ENCODE measurements around the gene JUNB. TPM values are rescaled to one million over a fixed set of nuclear protein-coding genes. Genes with fewer than 3 reads are reported as not detected.
A peak's percentile ranks its signal among the peaks of the same experiment; 100 is the strongest.

Gene JUNB
- polyA plus RNA-seq, 2 of the 4 experiments (the other 2 are of a cell fraction) = 55.6 to 94.7 TPM

- peak; percentile 30; a peak in 2 of 6 replicates for ATAC-seq
- Histone ChIP-seq H3K4me1 (peaks cover 5% of the 10 kb centered on the region; the same call in 1 of the 3 replicates), H3K27ac (peak overlapping the region in 1 of 2 experiments; percentile 47; a peak in 1 of 6 replicates), H3K9me3 (no peaks in the 10 kb centered on the region), H3K4me3 (no peak overlapping the region), H3K4me2 (no peak overlapping the region; the same call in 2 of the 3 replicates)
- ChIA-PET POLR2A (no interaction called here), CTCF (interaction anchor here (0.5 to 38.2 kb wide), 4 partner anchors 19 to 166 kb away, joined by 3 to 725 read pairs (median 6); partner anchors contain the start of gene HOOK2)
- WGBS (ENCODE audit: missing lambda C conversion rate) = 64% methylated on average over 11 of the region's 24 CpGs
- DNase-seq (ENCODE audit: low read depth in 1 of 2, low spot score in 1 of 2) = no peak
- TF ChIP-seq MAX (IDR thresholded peaks at IDR 0.05) = no peak
- no peak for FAIRE-seq
Measured at GRCh38 chr19:12749938-12750521, 41.3 kb upstream of the JUNB start.

- peak overlapping the region in 1 of 2 experiments; percentile 53; a peak in 1 of 6 replicates for H3K27ac ChIP-seq
- no peak for FAIRE-seq
- no peak overlapping the region for H3K4me3 ChIP-seq
- DNase-seq (ENCODE audit: low read depth in 1 of 2, low spot score in 1 of 2) = no peak
- H3K4me2 ChIP-seq = no peak overlapping the region; the same call in 2 of the 3 replicates
- 66% methylated on average over 9 of the region's 9 CpGs for WGBS (ENCODE audit: missing lambda C conversion rate)
- ChIA-PET POLR2A (no interaction called here), CTCF (interaction anchor here (38.2 kb wide), 1 partner anchor 18 kb away, joined by 725 read pairs; the partner anchor contains the start of gene HOOK2)
- no peak; a peak in 1 of 6 replicates for ATAC-seq
- peaks cover 5% of the 10 kb centered on the region; the same call in 1 of the 3 replicates for H3K4me1 ChIP-seq
- no peaks in the 10 kb centered on the region for H3K9me3 ChIP-seq
- no peak for TF ChIP-seq BHLHE40 (IDR thresholded peaks at IDR 0.05; ENCODE audit: low read depth, low read length)
- TF ChIP-seq JUN (IDR thresholded peaks at IDR 0.05) = no peak
Measured at GRCh38 chr19:12750851-12751250, 40.4 kb upstream of the JUNB start.

GRCh38 chr19:12751635-12752034 lies 39.7 kb upstream of the JUNB start, which contains the start of gene BEST2:
Gene BEST2 (plus strand): TSS chr19:12751791. CDS start chr19:12752593, 802 bp downstream.
- Histone ChIP-seq H3K9me3 (no peaks in the 10 kb centered on the region), H3K4me3 (no peak within 1 kb of the TSS), H3K4me1 (peaks cover 5% of the 10 kb centered on the region; the same call in 1 of the 3 replicates), H3K4me2 (no peak within 1 kb of the TSS; the same call in 2 of the 3 replicates), H3K27ac (peak within 1 kb of the TSS in 1 of 2 experiments; percentile 53; a peak in 1 of 6 replicates)
- ATAC-seq (0 out of 6 replicates have a peak, but pooled peaks of 1 of the 2 experiments have one; percentile 6), DNase-seq (ENCODE audit: low read depth in 1 of 2, low spot score in 1 of 2) (no peak), FAIRE-seq (no peak)
- 17% methylated on average over 12 of the region's 14 CpGs for WGBS (ENCODE audit: missing lambda C conversion rate)
- CTCF ChIA-PET = interaction anchor here (1.0 to 38.2 kb wide), 3 partner anchors 18 to 95 kb away, joined by 5 to 725 read pairs (median 9); partner anchors contain the start of gene HOOK2
- POLR2A ChIA-PET = no interaction called here
- TF ChIP-seq REST (IDR thresholded peaks at IDR 0.05) = no peak
- no peak for TF ChIP-seq E2F6 (IDR thresholded peaks at IDR 0.05; ENCODE audit: borderline replicate concordance, low read depth)
- TF ChIP-seq HEYL (CRISPR knock-in tag; IDR thresholded peaks at IDR 0.05) = no peak
- no peak for TF ChIP-seq PBX3 (IDR thresholded peaks at IDR 0.05)
- no peak for TF ChIP-seq RFX5 (IDR thresholded peaks at IDR 0.05)
- no peak for TF ChIP-seq CEBPB (IDR thresholded peaks at IDR 0.05)
- no peak for TF ChIP-seq MAZ (IDR thresholded peaks at IDR 0.05; ENCODE audit: borderline replicate concordance, low read depth, low read length)
- no peak for TF ChIP-seq HOXB13 (CRISPR knock-in tag; IDR thresholded peaks at IDR 0.05; ENCODE audit: low read depth)
- no peak for TF ChIP-seq RCOR1 (IDR thresholded peaks at IDR 0.05; ENCODE audit: low read depth, low read length)
- no peak for TF ChIP-seq CTCF (IDR thresholded peaks at IDR 0.05)
- no peak for TF ChIP-seq TP53 (CRISPR knock-in tag; IDR thresholded peaks at IDR 0.05)
- TF ChIP-seq BHLHE40 (IDR thresholded peaks at IDR 0.05; ENCODE audit: low read depth, low read length) = no peak
- TF ChIP-seq FOXS1 (CRISPR knock-in tag; IDR thresholded peaks at IDR 0.05) = no peak
- TF ChIP-seq MYC (IDR thresholded peaks at IDR 0.05; ENCODE audit: borderline replicate concordance, low read length) = no peak
- TF ChIP-seq HOXB5 (CRISPR knock-in tag; IDR thresholded peaks at IDR 0.05) = no peak
- no peak for TF ChIP-seq EHMT2 (IDR thresholded peaks at IDR 0.05; ENCODE audit: low read depth)

Measured in A549 (cell line).